Adrenal gland (tissue), 12 donors: ENCODE data around the gene SAFB2. TPM values are rescaled to one million over a fixed set of nuclear protein-coding genes. Genes with fewer than 3 reads are reported as not detected.
A peak's percentile ranks its signal among the peaks of the same experiment; 100 is the strongest.

Experiments used
- DNase-seq, 7 donors: peaks; one replicate each; pipeline ENCODE4 v3.0.0-alpha.2; 2019 to 2020
- H3K27ac ChIP-seq, 5 donors: fragments of 200-600 bp; sonication (generic) in 4 of 5; 1 replicate in 3 of 5; 2 replicates in 2 of 5; pipeline versions ENCODE4 v1.5.1 to v1.8.0; 2016 to 2020; ENCODE audit warnings: mild to moderate bottlenecking in 1 of 5
- H3K27me3 ChIP-seq: fragments of 200-600 bp; 2 replicates; pipeline ENCODE4 v1.8.0; 2021
- H3K36me3 ChIP-seq, 2 donors: fragments of 200-600 bp; replicated peaks in 1 of 2; 1 replicate in 1 of 2; 2 replicates in 1 of 2; pipeline versions ENCODE4 v1.5.1 to v1.8.0; 2018 to 2022
- H3K4me1 ChIP-seq, 2 donors: fragments of 200-600 bp; replicated peaks in 1 of 2; 1 replicate in 1 of 2; 2 replicates in 1 of 2; pipeline versions ENCODE4 v1.5.1 to v1.8.0; 2018 to 2021
- H3K4me3 ChIP-seq, 4 donors: fragments of 200-600 bp; sonication (generic) in 3 of 4; one replicate each; pipeline ENCODE4 v1.5.1; 2016 to 2018
- H3K9me3 ChIP-seq, 3 donors: fragments of 200-600 bp; sonication (generic) in 1 of 3; replicated peaks in 1 of 3; 1 replicate in 2 of 3; 2 replicates in 1 of 3; pipeline versions ENCODE4 v1.5.1 to v1.8.0; 2016 to 2021
- CTCF ChIP-seq, 6 experiments: fragments of 450-650 bp in 4 of 6; fragments of 200-600 bp in 2 of 6; sonication (generic) in 1 of 6; IDR thresholded peaks; 1 replicate in 5 of 6; 2 replicates in 1 of 6; pipeline versions ENCODE4 v1.5.1 to v1.8.0; 2016 to 2021; ENCODE audit warnings: antibody characterized with exemption in 6 of 6, mild to moderate bottlenecking in 2 of 6, moderate library complexity in 1 of 6
- POLR2A ChIP-seq, 2 donors: fragments of 450-650 bp; IDR thresholded peaks; one replicate each; pipeline ENCODE4 v1.6.1; 2017; ENCODE audit warnings: antibody characterized with exemption in 2 of 2, mild to moderate bottlenecking in 2 of 2, moderate library complexity in 1 of 2
- WGBS, 4 donors: extraction: QIAGEN DNeasy Blood & Tissue Kit in 2 of 4; methylation state at CpG; one replicate each; pipeline versions ENCODE4 v1.1.5 to v1.1.7; 2013 to 2017; 5-methylcytosine and 5-hydroxymethylcytosine counted together
- intact Hi-C, 2 donors: fragments of 100-400 bp; cut with DNase I; formaldehyde crosslinking; loops; one replicate each; pipeline versions ENCODE4 v1.14.1 to v1.15.0; 2022 to 2023
- polyA plus RNA-seq, 3 donors: library from polyadenylated mRNA; stranded (reverse); fragments of 200-250 nt in 2 of 3; fragments of 350-450 nt in 1 of 3; fragmentation: Illumina TruSeq in 1 of 3; extraction: RNeasy Lipid Tissue Mini Kit (QIAGEN cat#74804) in 1 of 3; gene quantifications; one replicate each; pipeline ENCODE4 v1.2.3, GENCODE V29; 2013 to 2014
- total RNA-seq, 9 donors: library from RNA; depleted of rRNA in 4 of 9; stranded (reverse); fragments of >200 nt in 4 of 9; fragments of 120-200 nt in 1 of 9; fragmentation: NEBNext Ultra II Directional in 1 of 9; extraction: Animal tissue kit (Norgen Biotek cat#: 25700) in 1 of 9; gene quantifications; one replicate each; pipeline versions ENCODE4 v1.1.0 to v1.2.4, GENCODE V29; 2013 to 2023
- donor health status: healthy with polysubstance abuse.
- donor health status: Bipolar disorder and iron deficiency.
- donor health status: DM: yes; HTN: yes; CAD: no.
- donor health status: DM: no; HTN: no; CAD: no.
- donor health status: DM: no; HTN: no; CAD: no.
- donor health status: DM: yes; HTN: yes; CAD: no.

SAFB2 gene
- total and polyA plus RNA-seq, 12 donors = 27.1 to 254 (median 65.2) TPM

GRCh38 chr19:5557691-5558090 lies 64.9 kb downstream of the SAFB2 start:
- DNase-seq = no peak
- Histone ChIP-seq H3K4me1 (no peaks in the 10 kb centered on the region), H3K9me3 (peaks cover 0 to 6% (median 0%) of the 10 kb centered on the region in 3 donors), H3K4me3 (no peak overlapping the region), H3K27ac (no peak overlapping the region), H3K36me3 (no peaks in the 10 kb centered on the region), H3K27me3 (no peaks in the 10 kb centered on the region)
- TF ChIP-seq POLR2A (IDR thresholded peaks at IDR 0.05) = no peak
- no peak for TF ChIP-seq CTCF (IDR thresholded peaks at IDR 0.05)
- intact Hi-C loops = no loop called here
- WGBS, 4 donors = 44 to 75% (median 69%) methylated on average over 8 to 13 of the region's 13 CpGs

GRCh38 chr19:5554828-5555227 lies 67.7 kb downstream of the SAFB2 start:
- DNase-seq = no peak
- intact Hi-C loops = no loop called here

GRCh38 chr19:5553892-5554291 lies 68.7 kb downstream of the SAFB2 start:
- H3K36me3 ChIP-seq = no peaks in the 10 kb centered on the region
- intact Hi-C loops = no loop called here
- no peaks in the 10 kb centered on the region for H3K4me1 ChIP-seq
- no peak overlapping the region for H3K4me3 ChIP-seq
- TF ChIP-seq CTCF (IDR thresholded peaks at IDR 0.05) (no peak), POLR2A (IDR thresholded peaks at IDR 0.05) (no peak)
- DNase-seq = no peak
- H3K27me3 ChIP-seq = no peaks in the 10 kb centered on the region
- no peaks in the 10 kb centered on the region for H3K9me3 ChIP-seq
- 82 to 85% (median 84%) methylated on average over 9 of the region's 9 CpGs for WGBS, 4 donors
- H3K27ac ChIP-seq = no peak overlapping the region

More at GRCh38 chr19:5554828-5555227, 67.7 kb downstream of the SAFB2 start:
- TF ChIP-seq CTCF (IDR thresholded peaks at IDR 0.05) (no peak), POLR2A (IDR thresholded peaks at IDR 0.05) (no peak)
- Histone ChIP-seq H3K27ac (no peak overlapping the region), H3K27me3 (no peaks in the 10 kb centered on the region), H3K4me3 (no peak overlapping the region), H3K36me3 (no peaks in the 10 kb centered on the region), H3K9me3 (no peaks in the 10 kb centered on the region), H3K4me1 (no peaks in the 10 kb centered on the region)
- 71 to 86% (median 82%) methylated on average over 5 of the region's 5 CpGs for WGBS, 4 donors

- Histone ChIP-seq H3K9me3 (no peaks in the 10 kb centered on the region), H3K4me3 (no peak overlapping the region), H3K27ac (no peak overlapping the region), H3K36me3 (no peaks in the 10 kb centered on the region), H3K4me1 (no peaks in the 10 kb centered on the region), H3K27me3 (no peaks in the 10 kb centered on the region)
- peak in 4 of 7 donors; percentile 29 to 63 (median 41) for DNase-seq
- intact Hi-C loops = no loop called here
- TF ChIP-seq POLR2A (IDR thresholded peaks at IDR 0.05) (no peak), CTCF (IDR thresholded peaks at IDR 0.05) (peak in 5 of 6 experiments; percentile 30 to 59 (median 54))
- 36 to 53% (median 43%) methylated on average over 8 of the region's 8 CpGs for WGBS, 4 donors
These were observed 74.7 kb downstream of the SAFB2 start for GRCh38 chr19:5547881-5548280.
